Breast epithelium (tissue), 4 donors: ENCODE results near the gene PTP4A1. TPM values are rescaled to one million over a fixed set of nuclear protein-coding genes. Genes with fewer than 3 reads are reported as not detected.

Experiments used
- DNase-seq, 2 donors: peaks; one replicate each; pipeline ENCODE4 v3.0.0-alpha.2; 2019; ENCODE audit warnings: low spot score in 2 of 2
- H3K27ac ChIP-seq, 2 donors: fragments of 200-600 bp; sonication (generic) in 1 of 2; one replicate each; pipeline ENCODE4 v1.5.1; 2016 to 2019; ENCODE audit warnings: mild to moderate bottlenecking in 1 of 2
- H3K27me3 ChIP-seq, 2 donors: fragments of 200-600 bp; sonication (generic) in 1 of 2; one replicate each; pipeline versions ENCODE4 v1.5.1 to v1.6.0; 2017 to 2019; ENCODE audit warnings: control low read depth in 1 of 2, mild to moderate bottlenecking in 1 of 2
- H3K36me3 ChIP-seq: fragments of 200-600 bp; one replicate; pipeline ENCODE4 v1.5.1; 2019
- H3K4me1 ChIP-seq, 2 donors: fragments of 200-600 bp; sonication (generic); one replicate each; pipeline ENCODE4 v1.5.1; 2016 to 2019; ENCODE audit warnings: control low read depth in 1 of 2
- H3K4me3 ChIP-seq, 3 donors: fragments of 200-600 bp; sonication (generic); 1 replicate in 2 of 3; 2 replicates in 1 of 3; pipeline ENCODE4 v1.5.1; 2016 to 2019; ENCODE audit warnings: mild to moderate bottlenecking in 3 of 3, moderate library complexity in 2 of 3
- H3K9me3 ChIP-seq, 2 donors: fragments of 200-600 bp; sonication (generic) in 1 of 2; one replicate each; pipeline ENCODE4 v1.5.1; 2016 to 2019; ENCODE audit warnings: control low read depth in 1 of 2
- CTCF ChIP-seq, 3 donors: fragments of 450-650 bp; IDR thresholded peaks; one replicate each; pipeline ENCODE4 v1.5.1; 2016 to 2017; ENCODE audit warnings: antibody characterized with exemption in 3 of 3, mild to moderate bottlenecking in 3 of 3, moderate library complexity in 3 of 3
- POLR2A ChIP-seq: fragments of 450-650 bp; IDR thresholded peaks from one replicate; pipeline ENCODE4 v1.6.1; 2016; ENCODE audit warnings: antibody characterized with exemption, mild to moderate bottlenecking, moderate library complexity
- POLR2AphosphoS5 ChIP-seq, 3 donors: sonication (generic); formaldehyde crosslinking; IDR thresholded peaks; one replicate each; pipeline ENCODE4 v1.6.1; 2017; ENCODE audit warnings: antibody characterized with exemption in 3 of 3
- intact Hi-C: fragments of 100-400 bp; cut with DNase I; formaldehyde crosslinking; loops from one replicate; pipeline ENCODE4 v1.15.1; 2023; ENCODE audit warnings: low total_unique reads
- total RNA-seq, 3 donors: library from RNA; depleted of rRNA; stranded (reverse); fragments of >200 nt; gene quantifications; one replicate each; pipeline ENCODE4 v1.1.0, GENCODE V29; 2016

The PTP4A1 gene
- total RNA-seq, 3 donors from 2014 or later = 22.9 to 38.5 (median 26.9) TPM

GRCh38 chr6:63576985-63577712 lies 4.9 kb downstream of the PTP4A1 start:
- no peak for TF ChIP-seq POLR2A
- no peak for TF ChIP-seq CTCF (IDR thresholded peaks at IDR 0.05)
- no peak for TF ChIP-seq POLR2AphosphoS5 (IDR thresholded peaks at IDR 0.05)
- no peaks in the 10 kb centered on the region for H3K9me3 ChIP-seq
- H3K36me3 ChIP-seq = peaks cover 6% of the 10 kb centered on the region
- no peak overlapping the region for H3K4me3 ChIP-seq
- H3K27ac ChIP-seq = no peak overlapping the region
- no peak for DNase-seq
- intact Hi-C loops = no loop called here
- H3K27me3 ChIP-seq = no peaks in the 10 kb centered on the region
- H3K4me1 ChIP-seq = no peaks in the 10 kb centered on the region

- Histone ChIP-seq H3K9me3 (no peaks in the 10 kb centered on the region), H3K36me3 (peaks cover 6% of the 10 kb centered on the region), H3K27ac (no peak overlapping the region), H3K4me1 (no peaks in the 10 kb centered on the region), H3K27me3 (no peaks in the 10 kb centered on the region), H3K4me3 (no peak overlapping the region)
- TF ChIP-seq CTCF (IDR thresholded peaks at IDR 0.05) = no peak
- TF ChIP-seq POLR2A = no peak
- TF ChIP-seq POLR2AphosphoS5 (IDR thresholded peaks at IDR 0.05) = no peak
- DNase-seq = no peak
- intact Hi-C loops = no loop called here
Measured at GRCh38 chr6:63578757-63579156, 6.5 kb downstream of the PTP4A1 start.

- H3K4me1 ChIP-seq = no peaks in the 10 kb centered on the region
- peaks cover 6% of the 10 kb centered on the region for H3K36me3 ChIP-seq
- H3K9me3 ChIP-seq = no peaks in the 10 kb centered on the region
- H3K4me3 ChIP-seq = no peak overlapping the region
- H3K27ac ChIP-seq = no peak overlapping the region
- DNase-seq = no peak
- H3K27me3 ChIP-seq = no peaks in the 10 kb centered on the region
- TF ChIP-seq POLR2AphosphoS5 (IDR thresholded peaks at IDR 0.05) (no peak), POLR2A (no peak), CTCF (IDR thresholded peaks at IDR 0.05) (no peak)
- intact Hi-C loops = no loop called here
Measured at GRCh38 chr6:63579937-63580703, 7.8 kb downstream of the PTP4A1 start.

- Histone ChIP-seq H3K27ac (no peak overlapping the region), H3K36me3 (peaks cover 6% of the 10 kb centered on the region), H3K4me3 (no peak overlapping the region), H3K27me3 (no peaks in the 10 kb centered on the region), H3K4me1 (no peaks in the 10 kb centered on the region), H3K9me3 (no peaks in the 10 kb centered on the region)
- no peak for TF ChIP-seq POLR2A
- no peak for TF ChIP-seq CTCF (IDR thresholded peaks at IDR 0.05)
- TF ChIP-seq POLR2AphosphoS5 (IDR thresholded peaks at IDR 0.05) = no peak
- intact Hi-C loops = no loop called here
- no peak for DNase-seq
Measured at GRCh38 chr6:63580704-63580961, 8.4 kb downstream of the PTP4A1 start.

GRCh38 chr6:63581355-63582013 lies 9.2 kb downstream of the PTP4A1 start:
- no peaks in the 10 kb centered on the region for H3K4me1 ChIP-seq
- H3K27ac ChIP-seq = no peak overlapping the region
- H3K9me3 ChIP-seq = no peaks in the 10 kb centered on the region
- peaks cover 6% of the 10 kb centered on the region for H3K36me3 ChIP-seq
- H3K4me3 ChIP-seq = no peak overlapping the region
- no peaks in the 10 kb centered on the region for H3K27me3 ChIP-seq
- intact Hi-C loops = no loop called here
- TF ChIP-seq POLR2AphosphoS5 (IDR thresholded peaks at IDR 0.05) = no peak
- no peak for TF ChIP-seq POLR2A
- no peak for TF ChIP-seq CTCF (IDR thresholded peaks at IDR 0.05)
- no peak for DNase-seq
